K562 (cell line): Measurements from ENCODE around the gene MBOAT2. TPM values are rescaled to one million over a fixed set of nuclear protein-coding genes. Genes with fewer than 3 reads are reported as not detected.

Experiments
- ATF1 ChIP-seq, 2 experiments: fragments of 450-650 bp in 1 of 2; IDR thresholded peaks; 2 replicates each; pipeline ENCODE4 v1.6.1; 2016; ENCODE audit warnings: missing compliant biosample characterization in 1 of 2, missing genetic modification characterization in 1 of 2
- ATF7 ChIP-seq: fragments of 450-650 bp; IDR thresholded peaks from 2 replicates; pipeline ENCODE4 v1.7.1; 2014; ENCODE audit warnings: mild to moderate bottlenecking, moderate library complexity
- BRD9 ChIP-seq: fragments of 450-650 bp; IDR thresholded peaks from 2 replicates; pipeline ENCODE4 v1.6.1; 2018; ENCODE audit warnings: low read depth; ENCODE audit not compliant: partially characterized antibody
- CBX1 ChIP-seq: sonication (generic); IDR thresholded peaks from 2 replicates; pipeline ENCODE4 v1.6.1; 2016; ENCODE audit warnings: antibody characterized with exemption, low read depth, mild to moderate bottlenecking
- CCNT2 ChIP-seq: IDR thresholded peaks from 2 replicates; pipeline ENCODE4 v1.6.1; 2011; ENCODE audit warnings: borderline replicate concordance, low read depth, mild to moderate bottlenecking, moderate library complexity, mixed read lengths, low read length; ENCODE audit not compliant: insufficient read length; ENCODE audit errors: extremely low read depth
- EP300 ChIP-seq: IDR thresholded peaks from 2 replicates; pipeline ENCODE4 v1.6.1; 2012; ENCODE audit warnings: low read length, improper control_type of control experiment
- FOS ChIP-seq: IDR thresholded peaks from 3 replicates; pipeline ENCODE4 v1.6.1; 2011; ENCODE audit not compliant: insufficient read length; ENCODE audit errors: extremely low read depth
- FOXJ2 ChIP-seq: fragments of 200-800 bp; sonication (Bioruptor generic); IDR thresholded peaks from 2 replicates; pipeline ENCODE4 v1.6.1; 2016; ENCODE audit warnings: missing genetic modification characterization, missing compliant biosample characterization
- FOXJ3 ChIP-seq: sonication (generic); formaldehyde crosslinking; IDR thresholded peaks from 2 replicates; pipeline ENCODE4 v1.4.0; 2020; ENCODE audit warnings: mild to moderate bottlenecking, missing genetic modification reagents
- HMG20A ChIP-seq: fragments of 450-650 bp; formaldehyde crosslinking; conservative IDR thresholded peaks from 2 replicates; pipeline ENCODE4 v1.4.0; 2020; ENCODE audit warnings: mild to moderate bottlenecking, mixed read lengths
- KAT7 ChIP-seq: sonication (generic); formaldehyde crosslinking; IDR thresholded peaks from 2 replicates; pipeline ENCODE4 v1.8.0; 2022; ENCODE audit warnings: missing genetic modification reagents, mild to moderate bottlenecking, borderline replicate concordance
- L3MBTL2 ChIP-seq: fragments of 450-650 bp; IDR thresholded peaks from 2 replicates; pipeline ENCODE4 v1.6.1; 2016; ENCODE audit warnings: mild to moderate bottlenecking, moderate library complexity
- MBD2 ChIP-seq: sonication (generic); IDR thresholded peaks from 2 replicates; pipeline ENCODE4 v1.6.1; 2016; ENCODE audit warnings: low read depth, borderline replicate concordance
- MCM7 ChIP-seq, 2 experiments: fragments of 450-650 bp; IDR thresholded peaks; 2 replicates each; pipeline ENCODE4 v1.6.1; 2016 to 2018
- MECOM ChIP-seq: fragments of 250-450 bp; sonication (Bioruptor Pico); IDR thresholded peaks from 2 replicates; pipeline ENCODE4 v1.8.0; 2022; ENCODE audit warnings: inconsistent platforms
- MEF2A ChIP-seq: IDR thresholded peaks from 2 replicates; pipeline ENCODE4 v1.6.1; 2011; ENCODE audit warnings: low read depth, mild to moderate bottlenecking, low read length, moderate library complexity; ENCODE audit not compliant: control insufficient read depth
- MEF2D ChIP-seq: conservative IDR thresholded peaks from 2 replicates; pipeline ENCODE4 v1.6.1; 2016; ENCODE audit warnings: low read depth, missing genetic modification characterization, missing compliant biosample characterization
- NFE2L1 ChIP-seq: fragments of 450-650 bp; IDR thresholded peaks from 2 replicates; pipeline ENCODE4 v1.6.1; 2016; ENCODE audit warnings: missing genetic modification characterization, low read depth, mild to moderate bottlenecking, missing compliant biosample characterization, moderate library complexity, borderline replicate concordance
- PML ChIP-seq: IDR thresholded peaks from 2 replicates; pipeline ENCODE4 v1.6.1; 2012; ENCODE audit warnings: low read length, inconsistent platforms
- PTTG1 ChIP-seq: fragments of 450-650 bp; IDR thresholded peaks from 2 replicates; pipeline ENCODE4 v1.6.1; 2016; ENCODE audit warnings: low read depth, mild to moderate bottlenecking, missing genetic modification characterization, missing compliant biosample characterization
- SOX6 ChIP-seq: fragments of 450-650 bp; IDR thresholded peaks from 2 replicates; pipeline ENCODE4 v1.6.1; 2014; ENCODE audit warnings: mild to moderate bottlenecking
- TEAD4 ChIP-seq, 2 experiments: sonication (generic) in 1 of 2; formaldehyde crosslinking in 1 of 2; IDR thresholded peaks; 2 replicates each; pipeline versions ENCODE4 v1.6.1 to v1.8.0; 2012 to 2022; ENCODE audit warnings: borderline replicate concordance in 1 of 2, inconsistent platforms in 1 of 2, low read length in 1 of 2, mild to moderate bottlenecking in 1 of 2, missing genetic modification reagents in 1 of 2
- TFE3 ChIP-seq: fragments of 450-650 bp; formaldehyde crosslinking; IDR thresholded peaks from 2 replicates; pipeline ENCODE4 v1.4.0; 2020; ENCODE audit warnings: mild to moderate bottlenecking, mixed read lengths
- ZFX ChIP-seq: sonication (generic); formaldehyde crosslinking; IDR thresholded peaks from 2 replicates; pipeline ENCODE4 v1.8.0; 2022; ENCODE audit warnings: mild to moderate bottlenecking, missing genetic modification reagents, moderate library complexity
- ZNF316 ChIP-seq: fragments of 450-650 bp; IDR thresholded peaks from 2 replicates; pipeline ENCODE4 v1.6.1; 2016
- ZNF561 ChIP-seq: fragments of 450-650 bp; formaldehyde crosslinking; conservative IDR thresholded peaks from 2 replicates; pipeline ENCODE4 v1.4.0; 2020; ENCODE audit warnings: mild to moderate bottlenecking, moderate library complexity
- ZNF76 ChIP-seq: fragments of 250-450 bp; sonication (Bioruptor Pico); IDR thresholded peaks from 2 replicates; pipeline ENCODE4 v1.4.0; 2020; ENCODE audit warnings: mild to moderate bottlenecking, moderate library complexity, borderline replicate concordance
- polyA plus RNA-seq, 8 experiments: library from polyadenylated mRNA; depleted of rRNA in 4 of 8; stranded (reverse) in 5 of 8; unstranded in 3 of 8; fragments of >200 nt; fragmentation: Nextera tagmentation in 2 of 8; fragmentation: Illumina TruSeq in 1 of 8; extraction: Ambion mirVana in 2 of 8; extraction: Trizol in 1 of 8; gene quantifications; 2 replicates each; pipeline versions ENCODE4 v1.2.1 to v1.2.3, GENCODE V29; 2011 to 2014; ENCODE audit warnings: inconsistent platforms in 1 of 8, missing spikeins in 1 of 8
- total RNA-seq, 7 experiments: library from RNA; depleted of rRNA in 6 of 7; stranded (reverse); fragments of >200 nt in 6 of 7; fragmentation: Illumina TruSeq in 2 of 7; extraction: Trizol in 2 of 7; gene quantifications; 2 replicates each; pipeline versions ENCODE4 v1.2.1 to v1.2.3, GENCODE V29; 2011 to 2021; ENCODE audit warnings: low replicate concordance in 1 of 7
- TF ChIP-seq, protein P1 (sequence below): sonication (generic); formaldehyde crosslinking; IDR thresholded peaks from 2 replicates; pipeline ENCODE4 v1.8.0; 2022; ENCODE audit warnings: missing genetic modification reagents, mild to moderate bottlenecking, moderate library complexity, borderline replicate concordance

MBOAT2 gene
- total and polyA plus RNA-seq, 9 of the 15 experiments (the other 6 are each of a cell fraction or from before 2014, with no cell fraction given) = 8.4 to 122 (median 27.6) TPM

DNA sequence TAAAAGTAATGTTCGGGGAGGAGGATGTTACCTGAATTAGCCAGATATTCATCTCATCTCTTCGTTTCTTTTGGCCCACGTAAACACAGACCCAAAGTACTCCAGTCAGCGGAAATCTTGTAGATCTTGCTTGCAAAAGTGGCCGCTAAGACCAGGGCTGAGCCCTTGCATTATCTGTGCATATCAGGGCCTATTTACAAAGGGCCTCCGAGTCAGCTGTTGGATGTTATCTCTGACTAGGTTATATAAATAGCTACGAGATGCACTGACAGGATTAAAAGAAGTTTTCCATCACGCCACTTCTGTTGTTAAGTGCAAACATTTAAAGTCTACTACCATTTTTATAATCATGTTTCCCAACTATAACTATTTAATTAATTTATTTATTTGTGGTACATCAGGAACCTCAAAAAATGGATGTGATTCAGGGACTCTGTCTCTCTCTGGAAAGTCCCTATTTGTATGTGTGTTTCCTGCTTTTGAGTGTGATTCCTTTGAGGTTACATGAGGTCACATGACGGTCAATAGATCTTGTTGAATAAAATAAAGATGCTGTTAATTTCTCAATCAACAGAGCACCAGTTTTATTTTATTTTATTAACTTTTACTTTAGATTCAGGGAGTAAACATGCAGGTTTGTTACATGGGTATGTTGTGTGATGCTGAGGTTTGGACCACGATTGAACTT is 46.8 kb upstream of the MBOAT2 start (continued):
- TF ChIP-seq TFE3 (CRISPR knock-in tag) (peak; percentile 53), PML (no peak), MEF2D (tag) (peak; percentile 95), L3MBTL2 (0 out of 2 replicates have a peak, but pooled peaks have one; percentile 22), FOXJ3 (no peak), PTTG1 (tag) (0 out of 2 replicates have a peak, but pooled peaks have one; percentile 7), TEAD4 (IDR thresholded peaks at IDR 0.05; ENCODE audit: low read length) (0 out of 2 replicates have a peak, but pooled peaks have one; percentile 16), TEAD4 (CRISPR knock-in tag; IDR thresholded peaks at IDR 0.05; ENCODE audit: borderline replicate concordance) (no peak), KAT7 (CRISPR knock-in tag) (no peak), FOS (no peak), NFE2L1 (tag) (no peak), ZNF561 (CRISPR knock-in tag) (no peak), MCM7 (IDR thresholded peaks at IDR 0.05) (no peak), MEF2A (peak; percentile 61; the same call in 1 of the 2 replicates), ZNF76 (CRISPR knock-in tag) (no peak), HMG20A (CRISPR knock-in tag) (no peak), SOX6 (peak; percentile 74; the same call in 1 of the 2 replicates), BRD9 (no peak), ZNF316 (0 out of 2 replicates have a peak, but pooled peaks have one; percentile 25), EP300 (peak; percentile 20; the same call in 1 of the 2 replicates), FOXJ2 (tag) (peak; percentile 91), CCNT2 (peak; percentile 22), MBD2 (no peak), MECOM (CRISPR knock-in tag) (no peak), ZFX (CRISPR knock-in tag) (0 out of 2 replicates have a peak, but pooled peaks have one; percentile 30), ATF1 (CRISPR knock-in tag; IDR thresholded peaks at IDR 0.05) (no peak), ATF1 (tag; IDR thresholded peaks at IDR 0.05) (0 out of 2 replicates have a peak, but pooled peaks have one; percentile 26), CBX1 (no peak), ATF7 (0 out of 2 replicates have a peak, but pooled peaks have one; percentile 26)
- TF ChIP-seq, protein P1, sequence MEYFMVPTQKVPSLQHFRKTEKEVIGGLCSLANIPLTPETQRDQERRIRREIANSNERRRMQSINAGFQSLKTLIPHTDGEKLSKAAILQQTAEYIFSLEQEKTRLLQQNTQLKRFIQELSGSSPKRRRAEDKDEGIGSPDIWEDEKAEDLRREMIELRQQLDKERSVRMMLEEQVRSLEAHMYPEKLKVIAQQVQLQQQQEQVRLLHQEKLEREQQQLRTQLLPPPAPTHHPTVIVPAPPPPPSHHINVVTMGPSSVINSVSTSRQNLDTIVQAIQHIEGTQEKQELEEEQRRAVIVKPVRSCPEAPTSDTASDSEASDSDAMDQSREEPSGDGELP (CRISPR knock-in tag) = peak; percentile 67; the same call in 1 of the 2 replicates
